ENCODE measurements around the gene IL16.

Gene IL16

DNA sequence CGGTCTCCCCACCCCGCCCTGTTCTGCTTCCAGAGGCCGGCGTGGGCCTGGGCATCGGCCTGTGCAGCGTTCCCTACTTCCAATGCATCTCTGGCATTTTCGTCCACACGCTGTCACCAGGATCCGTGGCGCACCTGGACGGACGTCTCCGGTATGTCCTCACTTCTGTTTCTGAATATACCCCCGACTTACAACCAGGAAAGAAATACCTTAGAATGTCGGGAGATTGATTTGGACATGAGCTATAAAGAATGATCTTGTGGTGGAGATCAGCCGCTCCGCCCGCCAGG is 85.9 kb downstream of the IL16 start:
- no peaks in the 10 kb centered on the region for H3K36me3 ChIP-seq (ENCODE audit: control insufficient read depth, insufficient read depth, low read length)
- no peak for DNase-seq (ENCODE audit: low read depth, low spot score)
- WGBS (ENCODE audit: insufficient coverage, insufficient read length), result no CpG with 5 or more reads among the region's 18 CpGs
- H3K27me3 ChIP-seq (ENCODE audit: control insufficient read depth, insufficient read depth, low read length), result no peaks in the 10 kb centered on the region
- no peak overlapping the region for H3K4me3 ChIP-seq (ENCODE audit: low read length)
- H3K9me3 ChIP-seq (ENCODE audit: control insufficient read depth, insufficient read depth, low read length), result no peaks in the 10 kb centered on the region
- no peak overlapping the region for H3K27ac ChIP-seq (ENCODE audit: low read length)
- 0 out of 2 replicates have a peak, but pooled peaks cover 1% of the 10 kb centered on the region for H3K4me1 ChIP-seq (ENCODE audit: control insufficient read depth, insufficient read depth, low read length)

DNA sequence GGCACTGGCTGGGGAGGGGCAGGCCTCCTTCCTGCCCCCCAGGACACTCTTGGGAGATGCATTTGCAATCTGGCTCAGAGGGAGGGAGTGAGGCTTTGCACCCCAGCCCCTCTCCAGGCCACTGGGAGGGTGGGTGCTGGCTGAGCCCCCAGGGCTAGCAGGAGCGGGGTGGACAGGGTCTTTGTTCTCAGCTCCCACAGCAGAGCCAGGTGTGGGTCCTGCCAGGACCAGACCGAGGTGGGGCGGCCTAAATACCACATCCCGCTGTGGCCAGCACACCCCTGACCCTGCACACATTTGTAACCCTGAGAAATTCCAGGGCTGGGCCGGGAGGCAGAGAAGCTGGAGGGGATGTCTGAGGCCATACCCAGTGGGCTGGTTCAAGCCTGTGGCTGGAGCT is 86.2 kb downstream of the IL16 start:
- H3K27me3 ChIP-seq (ENCODE audit: control insufficient read depth, insufficient read depth, low read length), result no peaks in the 10 kb centered on the region
- H3K9me3 ChIP-seq (ENCODE audit: control insufficient read depth, insufficient read depth, low read length), result no peaks in the 10 kb centered on the region
- no peaks in the 10 kb centered on the region for H3K36me3 ChIP-seq (ENCODE audit: control insufficient read depth, insufficient read depth, low read length)
- H3K27ac ChIP-seq (ENCODE audit: low read length), result no peak overlapping the region
- no peak overlapping the region for H3K4me3 ChIP-seq (ENCODE audit: low read length)
- DNase-seq (ENCODE audit: low read depth, low spot score), result no peak
- H3K4me1 ChIP-seq (ENCODE audit: control insufficient read depth, insufficient read depth, low read length), result 0 out of 2 replicates have a peak, but pooled peaks cover 1% of the 10 kb centered on the region
- WGBS (ENCODE audit: insufficient coverage, insufficient read length), result no CpG with 5 or more reads among the region's 5 CpGs

DNA sequence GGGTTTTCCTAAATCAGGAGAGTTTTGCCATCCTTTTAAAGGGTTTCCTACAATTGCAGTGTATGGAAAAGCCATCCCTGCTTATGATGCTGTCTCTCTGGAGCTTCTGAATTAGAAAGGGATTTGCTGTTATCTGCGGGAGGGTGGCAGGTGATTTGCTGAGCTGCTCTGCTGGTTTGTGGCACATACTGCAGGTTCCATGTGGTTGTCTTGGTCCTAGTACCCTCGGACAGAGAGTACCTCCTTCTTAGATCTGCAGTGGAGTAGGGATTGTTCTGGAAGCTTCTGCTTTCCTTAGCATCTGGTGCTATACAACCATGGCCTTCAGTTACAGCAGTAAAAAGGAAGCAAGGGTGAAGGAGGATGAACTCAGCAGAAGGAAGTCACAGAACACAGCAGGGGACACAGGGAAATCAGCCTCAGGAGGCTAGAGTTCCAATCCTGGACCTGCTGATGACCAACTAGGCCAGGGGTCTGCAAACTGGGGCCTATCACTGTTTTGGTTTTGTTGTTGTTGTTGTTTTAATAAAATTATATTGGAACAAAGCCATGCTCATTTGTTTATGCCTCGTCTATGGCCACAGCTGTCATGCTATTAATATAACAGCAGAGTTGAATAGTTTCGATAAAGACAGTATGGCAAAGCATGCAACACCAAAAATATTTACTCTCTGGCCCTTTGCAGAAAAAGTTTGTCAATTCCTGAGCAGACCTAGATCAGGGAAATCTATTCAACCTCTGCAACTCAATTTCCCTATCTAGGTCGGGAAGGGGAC is 87.8 kb downstream of the IL16 start:
- no peak for DNase-seq (ENCODE audit: low read depth, low spot score)

DNA sequence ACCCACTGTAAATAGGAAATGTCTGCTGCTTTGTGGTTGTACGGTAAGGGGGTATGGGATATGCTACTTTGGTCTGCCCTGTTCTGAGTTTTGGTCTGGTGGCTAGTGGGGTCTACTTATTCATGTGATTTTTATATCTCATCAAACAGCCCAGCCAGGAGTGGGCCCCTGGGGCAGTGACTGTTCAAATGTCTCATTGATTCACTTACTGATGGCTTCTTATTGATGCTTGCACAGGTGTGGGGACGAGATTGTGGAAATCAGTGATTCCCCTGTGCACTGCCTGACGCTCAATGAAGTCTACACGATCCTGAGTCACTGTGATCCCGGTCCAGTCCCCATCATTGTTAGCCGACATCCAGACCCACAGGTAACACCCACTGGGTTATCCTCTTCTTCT is 88.8 kb downstream of the IL16 start:
- H3K4me1 ChIP-seq (ENCODE audit: control insufficient read depth, insufficient read depth, low read length), result no peaks in the 10 kb centered on the region
- no CpG with 5 or more reads among the region's 6 CpGs for WGBS (ENCODE audit: insufficient coverage, insufficient read length)
- no peaks in the 10 kb centered on the region for H3K27me3 ChIP-seq (ENCODE audit: control insufficient read depth, insufficient read depth, low read length)

More for the DNA sequence above, 87.8 kb downstream of the IL16 start:
- no peaks in the 10 kb centered on the region for H3K36me3 ChIP-seq (ENCODE audit: control insufficient read depth, insufficient read depth, low read length)
- H3K4me3 ChIP-seq (ENCODE audit: low read length), result no peak overlapping the region
- no CpG with 5 or more reads among the region's 5 CpGs for WGBS (ENCODE audit: insufficient coverage, insufficient read length)
- H3K27ac ChIP-seq (ENCODE audit: low read length), result no peak overlapping the region
- no peaks in the 10 kb centered on the region for H3K9me3 ChIP-seq (ENCODE audit: control insufficient read depth, insufficient read depth, low read length)
- no peaks in the 10 kb centered on the region for H3K27me3 ChIP-seq (ENCODE audit: control insufficient read depth, insufficient read depth, low read length)
- 0 out of 2 replicates have a peak, but pooled peaks cover under 1% of the 10 kb centered on the region for H3K4me1 ChIP-seq (ENCODE audit: control insufficient read depth, insufficient read depth, low read length)

DNA sequence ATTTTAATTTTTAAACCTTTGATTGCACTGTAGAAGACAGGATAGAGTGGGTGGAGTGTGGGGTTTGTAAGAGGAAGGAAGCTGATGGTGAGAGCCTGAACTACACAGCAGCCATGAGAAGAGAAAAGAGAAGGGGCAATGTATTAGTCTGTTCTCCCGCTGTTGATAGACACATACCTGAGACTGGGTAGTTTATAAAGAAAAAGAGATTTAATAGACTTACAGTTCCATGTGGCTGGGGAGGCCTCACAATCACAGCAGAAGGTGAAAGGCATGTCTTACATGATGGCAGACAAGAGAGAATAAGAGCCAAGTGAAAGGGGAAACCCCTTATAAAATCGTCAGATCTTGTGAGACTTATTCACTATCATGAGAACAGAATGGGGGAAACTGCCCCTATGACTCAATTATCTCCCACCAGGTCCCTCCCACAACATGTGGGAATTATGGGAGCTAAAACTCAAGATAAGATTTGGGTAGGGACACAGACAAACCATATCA is 90.0 kb downstream of the IL16 start:
- no peaks in the 10 kb centered on the region for H3K27me3 ChIP-seq (ENCODE audit: control insufficient read depth, insufficient read depth, low read length)
- WGBS (ENCODE audit: insufficient coverage, insufficient read length), result no CpG with 5 or more reads among the region's 2 CpGs
- no peaks in the 10 kb centered on the region for H3K36me3 ChIP-seq (ENCODE audit: control insufficient read depth, insufficient read depth, low read length)
- no peaks in the 10 kb centered on the region for H3K9me3 ChIP-seq (ENCODE audit: control insufficient read depth, insufficient read depth, low read length)
- no peak overlapping the region for H3K27ac ChIP-seq (ENCODE audit: low read length)
- H3K4me1 ChIP-seq (ENCODE audit: control insufficient read depth, insufficient read depth, low read length), result no peaks in the 10 kb centered on the region
- no peak for DNase-seq (ENCODE audit: low read depth, low spot score)
- H3K4me3 ChIP-seq (ENCODE audit: low read length), result no peak overlapping the region

More for the DNA sequence above, 88.8 kb downstream of the IL16 start:
- H3K4me3 ChIP-seq (ENCODE audit: low read length), result no peak overlapping the region
- no peaks in the 10 kb centered on the region for H3K36me3 ChIP-seq (ENCODE audit: control insufficient read depth, insufficient read depth, low read length)
- no peak for DNase-seq (ENCODE audit: low read depth, low spot score)
- no peak overlapping the region for H3K27ac ChIP-seq (ENCODE audit: low read length)
- no peaks in the 10 kb centered on the region for H3K9me3 ChIP-seq (ENCODE audit: control insufficient read depth, insufficient read depth, low read length)

DNA sequence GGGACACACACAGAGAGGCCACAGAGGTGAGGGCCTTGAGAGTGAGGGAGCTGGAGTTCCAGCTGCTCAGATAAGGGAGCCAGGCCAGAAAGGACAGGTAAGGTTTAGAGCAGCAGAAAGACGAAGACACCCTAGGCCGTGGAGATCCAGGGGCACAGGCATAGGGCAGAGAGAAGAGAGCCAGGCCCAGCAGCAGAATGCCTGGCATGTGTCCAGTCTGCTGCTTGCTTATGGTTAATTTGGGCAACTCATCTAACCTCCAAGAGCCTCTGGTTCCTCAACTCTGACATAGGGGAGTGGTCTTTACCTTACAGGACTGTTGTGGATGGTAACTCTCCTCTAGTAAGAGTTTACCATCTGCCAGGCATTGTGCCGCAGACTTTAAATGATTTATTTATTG is 91.4 kb downstream of the IL16 start:
- no CpG with 5 or more reads among the region's 3 CpGs for WGBS (ENCODE audit: insufficient coverage, insufficient read length)
- no peaks in the 10 kb centered on the region for H3K9me3 ChIP-seq (ENCODE audit: control insufficient read depth, insufficient read depth, low read length)
- no peaks in the 10 kb centered on the region for H3K36me3 ChIP-seq (ENCODE audit: control insufficient read depth, insufficient read depth, low read length)
- no peaks in the 10 kb centered on the region for H3K27me3 ChIP-seq (ENCODE audit: control insufficient read depth, insufficient read depth, low read length)
- no peaks in the 10 kb centered on the region for H3K4me1 ChIP-seq (ENCODE audit: control insufficient read depth, insufficient read depth, low read length)
- no peak overlapping the region for H3K27ac ChIP-seq (ENCODE audit: low read length)
- H3K4me3 ChIP-seq (ENCODE audit: low read length), result no peak overlapping the region
- no peak for DNase-seq (ENCODE audit: low read depth, low spot score)

DNA sequence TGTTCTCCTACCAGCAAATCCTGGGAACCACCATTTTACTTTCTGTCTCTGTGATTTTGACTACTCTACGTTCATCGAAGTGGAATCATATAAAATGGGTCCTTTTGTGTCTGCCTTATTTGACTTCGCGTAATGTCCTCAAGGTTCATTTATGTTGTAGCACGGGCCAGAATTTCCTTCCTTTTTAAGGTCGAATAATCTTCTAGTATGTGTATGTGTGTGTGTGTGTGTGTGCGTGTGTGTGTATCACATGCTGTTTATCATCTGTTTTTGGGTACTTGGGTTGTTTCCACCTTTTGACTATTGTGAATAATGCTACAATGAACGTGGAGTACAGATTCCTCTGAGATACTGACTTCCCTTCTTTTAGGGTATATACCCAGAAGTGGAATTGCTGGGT is 91.9 kb downstream of the IL16 start:
- H3K27ac ChIP-seq (ENCODE audit: low read length), result no peak overlapping the region
- DNase-seq (ENCODE audit: low read depth, low spot score), result no peak
- WGBS (ENCODE audit: insufficient coverage, insufficient read length), result no CpG with 5 or more reads among the region's 8 CpGs
- no peak overlapping the region for H3K4me3 ChIP-seq (ENCODE audit: low read length)
- H3K27me3 ChIP-seq (ENCODE audit: control insufficient read depth, insufficient read depth, low read length), result no peaks in the 10 kb centered on the region
- no peaks in the 10 kb centered on the region for H3K9me3 ChIP-seq (ENCODE audit: control insufficient read depth, insufficient read depth, low read length)
- H3K36me3 ChIP-seq (ENCODE audit: control insufficient read depth, insufficient read depth, low read length), result no peaks in the 10 kb centered on the region
- no peaks in the 10 kb centered on the region for H3K4me1 ChIP-seq (ENCODE audit: control insufficient read depth, insufficient read depth, low read length)

DNA sequence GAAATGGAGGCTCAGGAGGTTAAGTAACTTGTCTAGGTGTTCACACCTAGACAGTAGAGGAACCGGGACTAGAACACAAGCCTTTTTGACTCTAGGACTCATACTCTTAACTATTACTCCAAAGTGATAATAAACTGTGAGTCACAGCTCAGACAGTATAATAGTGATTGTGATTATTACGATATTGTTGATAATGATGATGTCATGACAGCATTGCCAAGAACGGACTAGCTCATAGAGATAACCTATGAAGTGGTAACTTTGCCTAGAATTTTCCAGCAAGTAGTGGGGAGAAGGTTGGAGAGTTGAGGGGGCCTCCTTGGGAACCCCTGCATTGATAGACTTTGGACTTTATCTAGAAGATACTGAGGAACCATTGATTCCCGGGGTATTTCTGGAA is 93.2 kb downstream of the IL16 start:
- H3K27ac ChIP-seq (ENCODE audit: low read length), result no peak overlapping the region
- no peak overlapping the region for H3K4me3 ChIP-seq (ENCODE audit: low read length)
- H3K9me3 ChIP-seq (ENCODE audit: control insufficient read depth, insufficient read depth, low read length), result no peaks in the 10 kb centered on the region
- no peaks in the 10 kb centered on the region for H3K4me1 ChIP-seq (ENCODE audit: control insufficient read depth, insufficient read depth, low read length)
- no peaks in the 10 kb centered on the region for H3K27me3 ChIP-seq (ENCODE audit: control insufficient read depth, insufficient read depth, low read length)
- no peaks in the 10 kb centered on the region for H3K36me3 ChIP-seq (ENCODE audit: control insufficient read depth, insufficient read depth, low read length)
- DNase-seq (ENCODE audit: low read depth, low spot score), result no peak
- no CpG with 5 or more reads among the region's 4 CpGs for WGBS (ENCODE audit: insufficient coverage, insufficient read length)

DNA sequence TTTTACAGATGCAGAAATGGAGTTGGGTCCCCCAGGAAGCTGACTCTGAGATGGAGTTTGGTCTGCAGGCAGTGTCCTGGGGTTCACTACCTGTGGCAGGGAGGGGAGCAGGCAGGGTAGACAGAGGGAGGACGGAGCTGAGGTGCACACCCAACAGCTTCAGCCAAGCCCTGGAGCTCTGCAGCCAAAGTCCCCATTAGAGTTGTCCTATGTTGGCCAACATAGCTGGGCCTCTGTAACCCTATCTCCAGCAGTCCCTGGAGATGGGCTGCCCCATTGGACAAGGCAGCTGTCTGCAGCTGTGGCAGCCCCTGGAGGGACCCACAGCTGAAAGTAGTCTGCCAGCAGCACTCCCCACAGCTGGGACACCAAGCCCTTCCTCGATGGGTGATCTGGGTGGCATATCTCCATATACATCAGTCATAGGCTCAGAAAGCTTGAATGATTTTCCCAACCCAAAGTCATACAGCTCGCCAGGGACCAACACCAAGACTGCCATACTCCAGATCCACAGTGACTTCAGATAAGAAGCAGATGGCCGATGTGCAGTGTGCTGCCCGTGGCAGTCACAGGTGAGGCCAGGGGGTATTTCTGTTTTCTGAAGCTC is 95.3 kb downstream of the IL16 start:
- no CpG with 5 or more reads among the region's 5 CpGs for WGBS (ENCODE audit: insufficient coverage, insufficient read length)
- H3K4me3 ChIP-seq (ENCODE audit: low read length), result no peak overlapping the region
- no peaks in the 10 kb centered on the region for H3K4me1 ChIP-seq (ENCODE audit: control insufficient read depth, insufficient read depth, low read length)
- no peaks in the 10 kb centered on the region; the same call in 1 of the 2 replicates for H3K27me3 ChIP-seq (ENCODE audit: control insufficient read depth, insufficient read depth, low read length)
- H3K9me3 ChIP-seq (ENCODE audit: control insufficient read depth, insufficient read depth, low read length), result no peaks in the 10 kb centered on the region
- H3K27ac ChIP-seq (ENCODE audit: low read length), result no peak overlapping the region
- H3K36me3 ChIP-seq (ENCODE audit: control insufficient read depth, insufficient read depth, low read length), result no peaks in the 10 kb centered on the region
- DNase-seq (ENCODE audit: low read depth, low spot score), result no peak

DNA sequence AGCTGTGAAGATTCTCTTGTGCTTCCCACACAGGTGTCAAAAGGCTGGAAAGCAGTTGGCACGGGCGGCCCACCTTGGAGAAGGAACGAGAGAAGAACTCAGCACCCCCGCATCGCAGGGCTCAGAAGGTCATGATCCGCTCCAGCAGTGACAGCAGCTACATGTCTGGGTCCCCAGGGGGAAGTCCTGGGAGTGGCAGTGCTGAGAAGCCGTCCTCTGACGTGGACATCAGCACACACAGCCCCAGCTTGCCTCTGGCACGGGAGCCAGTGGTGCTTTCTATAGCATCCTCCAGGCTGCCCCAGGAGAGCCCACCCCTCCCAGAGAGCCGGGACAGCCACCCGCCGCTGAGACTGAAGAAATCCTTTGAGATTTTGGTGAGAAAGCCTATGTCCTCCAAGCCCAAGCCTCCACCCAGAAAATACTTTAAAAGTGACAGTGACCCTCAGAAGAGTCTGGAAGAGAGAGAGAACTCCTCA is 95.9 kb downstream of the IL16 start:
- H3K4me3 ChIP-seq (ENCODE audit: low read length), result no peak overlapping the region
- H3K27me3 ChIP-seq (ENCODE audit: control insufficient read depth, insufficient read depth, low read length), result no peaks in the 10 kb centered on the region; the same call in 1 of the 2 replicates
- H3K27ac ChIP-seq (ENCODE audit: low read length), result no peak overlapping the region
- H3K36me3 ChIP-seq (ENCODE audit: control insufficient read depth, insufficient read depth, low read length), result no peaks in the 10 kb centered on the region
- H3K4me1 ChIP-seq (ENCODE audit: control insufficient read depth, insufficient read depth, low read length), result no peaks in the 10 kb centered on the region
- no CpG with 5 or more reads among the region's 12 CpGs for WGBS (ENCODE audit: insufficient coverage, insufficient read length)
- no peak for DNase-seq (ENCODE audit: low read depth, low spot score)
- H3K9me3 ChIP-seq (ENCODE audit: control insufficient read depth, insufficient read depth, low read length), result no peaks in the 10 kb centered on the region
